ENCODE data around the gene ADISSP. TPM values are rescaled to one million over a fixed set of nuclear protein-coding genes. Genes with fewer than 3 reads are reported as not detected.
A peak's percentile ranks its signal among the peaks of the same experiment; 100 is the strongest.
"Not testable (repeated sequence)": the region's sequence is repeated elsewhere in the genome, so short reads cannot be mapped to it uniquely, and the experiment has no call there.

The ADISSP gene
- total RNA-seq, 1 donor, result 15.5 TPM

DNA sequence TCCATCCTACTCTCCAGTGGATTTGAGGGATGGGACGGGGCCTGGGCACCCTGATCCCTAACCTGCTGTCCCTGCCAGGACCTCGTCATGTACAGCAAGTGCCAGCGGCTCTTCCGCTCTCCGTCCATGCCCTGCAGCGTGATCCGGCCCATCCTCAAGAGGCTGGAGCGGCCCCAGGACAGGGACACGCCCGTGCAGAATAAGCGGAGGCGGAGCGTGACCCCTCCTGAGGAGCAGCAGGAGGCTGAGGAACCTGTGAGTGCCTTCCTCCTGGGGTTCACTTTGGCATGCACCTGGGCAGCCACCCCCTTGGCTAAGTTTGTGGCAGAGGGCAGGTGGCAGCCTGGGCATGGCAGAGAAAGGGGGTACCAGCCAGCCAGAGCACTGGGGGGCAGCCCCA lies 34.3 kb upstream of the ADISSP start:
- Histone ChIP-seq H3K9me3 (ENCODE audit: low read depth, low read length) (no peaks in the 10 kb centered on the region), H3K27me3 (ENCODE audit: insufficient read depth, low read length) (no peaks in the 10 kb centered on the region), H3K4me3 (ENCODE audit: low read length) (no peak overlapping the region), H3K4me1 (ENCODE audit: insufficient read depth, low read length) (peaks cover 100% of the 10 kb centered on the region)

DNA sequence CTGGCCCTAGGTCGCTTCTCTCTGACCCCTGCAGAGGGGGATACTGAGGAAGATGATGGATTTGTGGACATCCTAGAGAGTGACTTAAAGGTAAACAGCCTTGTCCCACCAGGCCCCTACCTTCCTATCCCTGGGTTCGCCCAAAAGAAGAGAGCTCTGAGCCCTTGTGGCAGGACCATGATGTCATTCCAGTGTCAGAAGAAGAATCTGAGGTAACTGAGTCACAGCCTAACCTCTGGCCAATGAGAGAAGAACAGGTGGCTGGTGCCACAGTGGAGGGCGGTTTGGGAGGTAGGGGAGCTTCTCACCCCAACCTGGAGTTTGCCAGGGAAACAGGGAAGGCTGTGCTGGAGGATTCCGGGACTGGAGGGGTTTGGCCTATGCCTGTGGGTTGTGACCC lies 33.7 kb upstream of the ADISSP start:
- Histone ChIP-seq H3K4me1 (ENCODE audit: insufficient read depth, low read length) (peaks cover 100% of the 10 kb centered on the region), H3K27me3 (ENCODE audit: insufficient read depth, low read length) (no peaks in the 10 kb centered on the region), H3K9me3 (ENCODE audit: low read depth, low read length) (no peaks in the 10 kb centered on the region), H3K4me3 (ENCODE audit: low read length) (no peak overlapping the region)

DNA sequence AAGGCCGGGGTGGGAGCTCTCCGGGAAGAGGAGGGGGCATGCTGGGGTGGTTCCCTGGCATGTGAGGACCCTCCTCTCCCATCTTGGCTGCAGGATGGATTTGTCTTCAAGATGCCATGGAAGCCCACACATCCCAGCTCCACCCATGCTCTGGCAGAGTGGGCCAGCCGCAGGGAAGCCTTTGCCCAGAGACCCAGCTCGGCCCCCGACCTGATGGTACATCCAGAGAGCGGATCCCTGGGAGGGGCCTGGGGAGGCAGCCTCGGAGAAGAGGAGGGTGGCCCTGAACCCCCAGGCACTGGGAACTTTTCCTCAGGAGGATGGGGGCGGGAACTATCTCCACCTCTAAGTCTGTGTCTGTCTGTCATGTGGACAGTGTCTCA lies 33.3 kb upstream of the ADISSP start:
- Histone ChIP-seq H3K4me1 (ENCODE audit: insufficient read depth, low read length) (peaks cover 96% of the 10 kb centered on the region), H3K4me3 (ENCODE audit: low read length) (no peak overlapping the region), H3K27me3 (ENCODE audit: insufficient read depth, low read length) (no peaks in the 10 kb centered on the region), H3K9me3 (ENCODE audit: low read depth, low read length) (no peaks in the 10 kb centered on the region)

DNA sequence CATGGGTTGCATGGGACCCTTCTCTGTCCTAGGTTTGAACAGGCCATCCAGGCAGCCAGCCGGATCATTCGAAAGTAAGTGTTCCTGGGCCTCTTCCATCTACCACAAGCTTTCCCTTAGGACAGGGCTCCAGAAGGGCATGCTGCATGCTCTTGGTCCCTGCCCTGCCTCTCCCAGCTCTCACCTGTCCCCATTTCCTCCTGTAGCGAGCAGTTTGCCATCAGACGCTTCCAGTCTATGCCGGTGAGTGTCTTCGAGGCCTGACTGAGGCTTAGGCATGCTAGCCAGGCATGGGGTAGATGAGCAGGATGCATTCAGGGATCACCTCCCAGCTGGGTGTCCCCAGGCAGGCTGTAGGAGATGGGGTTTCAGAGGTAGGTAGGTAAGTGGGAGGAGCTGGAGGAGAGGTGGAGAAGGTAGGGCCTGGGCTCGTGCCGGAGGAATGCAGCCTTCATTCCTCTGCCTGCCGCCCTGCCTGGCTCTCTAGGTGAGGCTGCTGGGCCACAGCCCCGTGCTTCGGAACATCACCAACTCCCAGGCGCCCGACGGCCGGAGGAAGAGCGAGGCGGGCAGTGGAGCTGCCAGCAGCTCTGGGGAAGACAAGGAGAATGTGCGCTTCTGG lies 32.8 kb upstream of the ADISSP start:
- no peaks in the 10 kb centered on the region for H3K9me3 ChIP-seq (ENCODE audit: low read depth, low read length)
- no peaks in the 10 kb centered on the region for H3K27me3 ChIP-seq (ENCODE audit: insufficient read depth, low read length)
- peaks cover 96% of the 10 kb centered on the region for H3K4me1 ChIP-seq (ENCODE audit: insufficient read depth, low read length)
- H3K4me3 ChIP-seq (ENCODE audit: low read length), result no peak overlapping the region

DNA sequence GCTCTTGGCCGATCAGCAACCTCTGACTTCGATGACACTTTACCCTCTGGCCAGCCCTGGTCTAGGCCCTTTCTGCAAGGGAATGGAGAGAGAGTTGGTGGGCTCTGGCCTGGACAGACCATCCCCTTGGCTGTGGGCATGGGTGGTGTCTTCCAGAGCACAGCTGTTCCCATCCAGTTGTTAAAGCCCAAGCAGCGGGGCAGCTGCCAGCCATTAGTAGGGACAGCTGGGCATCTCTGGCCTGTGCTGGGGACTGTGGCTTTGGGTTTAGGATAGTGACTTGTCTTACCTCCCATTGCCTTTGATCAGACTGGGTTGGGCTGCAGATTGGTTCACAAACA lies 31.3 kb upstream of the ADISSP start:
- no peak overlapping the region for H3K4me3 ChIP-seq (ENCODE audit: low read length)
- H3K4me1 ChIP-seq (ENCODE audit: insufficient read depth, low read length), result peaks cover 87% of the 10 kb centered on the region
- H3K9me3 ChIP-seq (ENCODE audit: low read depth, low read length), result no peaks in the 10 kb centered on the region
- H3K27me3 ChIP-seq (ENCODE audit: insufficient read depth, low read length), result no peaks in the 10 kb centered on the region

DNA sequence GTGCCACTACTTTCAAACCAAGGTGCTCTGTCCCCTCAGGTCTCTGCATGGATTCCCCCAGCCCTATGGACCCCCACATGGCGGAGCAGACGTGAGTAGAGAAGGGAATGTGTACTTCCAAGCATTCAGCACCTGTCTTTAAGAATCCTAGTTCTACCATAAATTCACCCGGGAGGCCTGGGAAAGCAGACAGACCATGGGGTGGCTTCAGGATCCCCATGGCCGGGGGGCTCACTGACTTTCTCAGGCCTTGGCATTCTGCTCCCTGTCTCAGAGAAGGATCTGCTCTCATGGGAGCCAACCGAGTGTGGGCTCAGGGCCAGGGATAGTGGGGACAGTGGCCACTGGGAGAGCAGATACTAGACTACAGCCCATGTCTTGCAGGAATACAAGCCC lies 30.8 kb upstream of the ADISSP start:
- Histone ChIP-seq H3K4me3 (ENCODE audit: low read length) (no peak overlapping the region), H3K4me1 (ENCODE audit: insufficient read depth, low read length) (peaks cover 82% of the 10 kb centered on the region), H3K9me3 (ENCODE audit: low read depth, low read length) (no peaks in the 10 kb centered on the region), H3K27me3 (ENCODE audit: insufficient read depth, low read length) (no peaks in the 10 kb centered on the region)

DNA sequence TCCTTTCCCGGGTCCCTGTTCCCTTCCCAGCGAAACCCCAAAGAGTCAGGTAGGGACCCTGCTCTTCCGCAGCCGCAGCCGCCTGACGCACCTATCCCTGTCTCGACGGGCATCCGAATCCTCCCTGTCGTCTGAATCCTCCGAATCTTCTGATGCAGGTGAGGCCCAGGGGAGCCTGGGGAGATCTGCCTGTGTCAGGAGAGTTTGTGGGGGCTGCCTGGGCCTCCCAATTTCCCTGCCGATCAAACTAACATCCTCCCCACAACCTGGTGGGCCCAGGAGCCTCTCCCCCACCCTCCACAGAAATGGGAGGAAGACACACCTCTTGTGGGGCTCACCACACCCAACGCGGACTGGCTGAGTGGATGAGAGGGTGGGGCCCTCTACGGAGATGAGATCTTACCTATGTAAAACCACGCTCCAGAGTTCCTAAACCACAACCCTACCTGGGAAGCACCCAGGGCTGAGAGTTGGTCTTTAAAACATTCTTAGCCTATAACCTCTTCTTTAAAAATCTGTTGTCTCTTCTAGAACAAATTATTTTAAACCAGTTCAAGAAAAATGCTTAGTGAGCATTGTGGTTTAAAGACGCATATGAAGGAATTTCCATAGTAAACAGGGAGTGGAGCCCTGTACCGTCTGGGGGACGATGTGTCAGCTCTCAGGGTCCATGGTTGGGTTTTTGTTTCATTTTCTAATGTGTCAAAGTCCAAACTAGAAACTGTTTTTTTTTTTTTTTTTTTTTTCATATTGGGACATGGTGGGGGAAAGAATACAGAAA lies 30.2 kb upstream of the ADISSP start:
- peak overlapping the region; percentile 51 for H3K4me3 ChIP-seq (ENCODE audit: low read length)
- H3K9me3 ChIP-seq (ENCODE audit: low read depth, low read length), result no peaks in the 10 kb centered on the region
- no peaks in the 10 kb centered on the region for H3K27me3 ChIP-seq (ENCODE audit: insufficient read depth, low read length)
- peaks cover 76% of the 10 kb centered on the region for H3K4me1 ChIP-seq (ENCODE audit: insufficient read depth, low read length)

DNA sequence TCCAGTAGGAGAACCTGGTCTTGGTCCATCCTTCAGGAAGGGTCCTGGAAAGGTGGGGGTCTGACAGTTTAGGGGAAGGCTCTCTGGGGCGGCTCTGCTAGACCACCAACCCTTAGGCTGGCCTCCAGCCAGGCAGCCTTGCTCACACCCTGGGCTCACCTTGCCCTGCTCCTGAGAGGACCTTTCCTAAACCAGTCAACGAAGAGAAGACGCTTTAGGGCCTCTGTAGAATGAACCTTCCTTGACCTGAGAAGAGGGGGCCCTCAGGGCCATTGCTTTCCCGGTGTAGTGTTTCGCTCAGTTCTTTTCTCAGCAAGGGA lies 29.6 kb upstream of the ADISSP start:
- Histone ChIP-seq H3K4me3 (ENCODE audit: low read length) (peak overlapping the region; percentile 51), H3K4me1 (ENCODE audit: insufficient read depth, low read length) (peaks cover 70% of the 10 kb centered on the region)

DNA sequence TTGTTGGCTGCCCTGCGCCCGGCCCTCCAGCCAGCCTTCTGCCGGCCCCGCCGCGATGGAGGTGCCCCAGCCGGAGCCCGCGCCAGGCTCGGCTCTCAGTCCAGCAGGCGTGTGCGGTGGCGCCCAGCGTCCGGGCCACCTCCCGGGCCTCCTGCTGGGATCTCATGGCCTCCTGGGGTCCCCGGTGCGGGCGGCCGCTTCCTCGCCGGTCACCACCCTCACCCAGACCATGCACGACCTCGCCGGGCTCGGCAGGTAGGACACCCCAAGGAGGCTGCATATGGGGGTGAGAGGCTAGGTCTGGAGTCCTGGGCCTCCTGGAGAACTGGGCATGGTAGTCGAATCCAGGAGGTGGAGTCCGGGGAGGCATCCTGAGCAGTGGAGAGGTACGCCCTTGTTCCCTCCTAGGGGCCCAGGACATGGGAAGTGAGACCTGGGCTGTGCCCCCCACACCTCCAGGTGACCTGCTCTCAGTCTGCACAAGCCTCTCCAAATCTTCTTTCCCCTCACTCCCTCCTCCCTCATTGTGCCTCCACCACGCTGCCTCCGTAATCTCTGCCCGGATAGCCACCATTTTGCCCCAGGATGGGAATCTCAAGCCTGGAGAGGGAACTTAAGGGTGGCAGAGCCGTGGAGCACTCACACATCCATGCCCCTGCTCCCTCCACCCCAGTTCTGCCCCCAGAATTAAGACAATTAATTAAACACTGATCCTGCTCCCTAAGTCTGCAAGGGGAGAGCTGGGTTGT lies 29.1 kb upstream of the ADISSP start:
- Histone ChIP-seq H3K4me1 (ENCODE audit: insufficient read depth, low read length) (peaks cover 64% of the 10 kb centered on the region), H3K9me3 (ENCODE audit: low read depth, low read length) (no peaks in the 10 kb centered on the region), H3K4me3 (ENCODE audit: low read length) (peak overlapping the region; percentile 51), H3K27me3 (ENCODE audit: insufficient read depth, low read length) (no peaks in the 10 kb centered on the region)

More for the DNA sequence above, 29.6 kb upstream of the ADISSP start:
- no peaks in the 10 kb centered on the region for H3K9me3 ChIP-seq (ENCODE audit: low read depth, low read length)
- no peaks in the 10 kb centered on the region for H3K27me3 ChIP-seq (ENCODE audit: insufficient read depth, low read length)

DNA sequence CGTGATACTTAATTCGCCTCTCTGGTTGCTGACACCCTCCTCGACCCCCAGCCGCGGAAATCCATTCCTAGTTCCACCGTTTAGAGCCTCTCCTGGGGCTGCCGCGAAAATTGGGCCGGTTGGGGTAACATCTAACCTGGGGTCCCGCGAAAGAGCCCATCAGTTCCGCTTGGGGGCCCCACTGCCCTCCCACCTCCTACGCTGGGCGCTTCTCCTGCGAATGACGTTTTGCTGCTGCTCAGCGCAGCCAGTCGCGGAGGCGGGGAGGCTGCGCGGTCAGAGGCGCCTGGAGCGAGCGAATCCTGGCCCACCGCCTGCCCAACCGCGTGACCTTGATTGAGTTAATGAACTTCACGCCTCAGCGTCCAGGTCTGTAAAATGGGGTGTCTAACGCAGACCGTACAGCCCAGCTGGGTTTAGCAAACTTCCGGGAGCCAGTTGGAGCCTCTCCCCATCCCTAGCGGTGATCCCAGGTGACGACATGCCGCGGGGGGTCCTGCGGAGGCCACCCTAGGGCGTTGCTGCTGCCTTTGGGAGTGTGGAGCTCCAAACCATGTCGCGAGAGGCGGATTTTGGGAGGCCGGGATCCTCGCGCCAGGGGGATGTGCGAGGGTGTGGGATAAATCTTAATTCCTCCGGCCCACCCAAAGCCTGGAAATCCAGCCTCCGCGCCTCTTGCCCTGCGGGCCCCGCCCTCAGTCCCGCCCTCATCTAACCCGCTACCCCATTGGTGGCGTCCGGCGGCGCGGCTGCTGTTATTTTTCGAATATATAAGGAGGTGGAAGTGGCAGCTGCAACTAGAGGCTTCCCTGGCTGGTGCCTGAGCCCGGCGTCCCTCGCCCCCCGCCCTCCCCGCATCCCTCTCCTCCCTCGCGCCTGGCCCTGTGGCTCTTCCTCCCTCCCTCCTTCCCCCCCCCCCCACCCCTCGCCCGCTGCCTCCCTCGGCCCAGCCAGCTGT lies 28.2 kb upstream of the ADISSP start, which contains the start of gene CDC25B:
TSS of gene CDC25B (plus strand) at position 800 of the 958 bp plus-strand sequence. CDS start 222 bp downstream, outside the sequence.
- H3K4me3 ChIP-seq (ENCODE audit: low read length), result peak within 1 kb of the TSS; percentile 76
- peaks cover 56% of the 10 kb centered on the region for H3K4me1 ChIP-seq (ENCODE audit: insufficient read depth, low read length)

DNA sequence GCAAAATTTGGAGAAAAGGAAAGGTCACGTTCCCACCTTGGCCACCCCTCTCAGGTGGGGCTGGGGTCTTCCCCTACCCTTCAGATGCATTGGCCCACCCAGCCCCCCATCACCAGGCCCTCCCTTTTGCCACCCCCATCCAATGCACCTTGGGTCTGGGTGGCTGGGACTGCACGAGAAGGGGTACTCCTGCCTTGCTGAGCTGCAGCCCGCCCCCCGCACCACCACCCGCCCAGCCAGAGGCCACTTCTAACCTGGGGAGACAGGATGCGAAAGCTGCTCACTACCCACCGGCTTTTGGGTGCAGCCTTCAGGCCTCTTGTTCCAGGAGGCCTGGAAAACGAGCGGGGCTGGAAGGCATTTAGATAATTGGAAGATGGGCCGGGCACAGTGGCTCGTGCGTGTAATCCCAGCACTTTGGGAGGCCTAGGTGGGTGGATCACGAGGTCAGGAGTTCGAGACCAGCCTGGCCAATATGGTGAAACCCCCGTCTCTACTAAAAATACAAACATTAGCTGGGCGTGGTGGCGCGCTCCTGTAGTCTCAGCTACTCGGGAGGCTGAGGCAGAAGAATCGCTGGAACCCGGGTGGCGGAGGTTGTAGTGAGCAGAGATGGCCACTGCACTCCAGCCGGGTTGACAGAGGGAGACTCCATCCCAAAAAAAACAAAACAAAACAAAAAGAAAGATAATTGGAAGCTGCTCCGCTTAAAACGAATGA lies 27.3 kb upstream of the ADISSP start:
- H3K9me3 ChIP-seq (ENCODE audit: low read depth, low read length), result no peaks in the 10 kb centered on the region
- no peaks in the 10 kb centered on the region for H3K27me3 ChIP-seq (ENCODE audit: insufficient read depth, low read length)
- H3K4me3 ChIP-seq (ENCODE audit: low read length), result peak overlapping the region; percentile 76
- peaks cover 47% of the 10 kb centered on the region for H3K4me1 ChIP-seq (ENCODE audit: insufficient read depth, low read length)

More for the DNA sequence above, 28.2 kb upstream of the ADISSP start, which contains the start of gene CDC25B:
- Histone ChIP-seq H3K27me3 (ENCODE audit: insufficient read depth, low read length) (no peaks in the 10 kb centered on the region), H3K9me3 (ENCODE audit: low read depth, low read length) (no peaks in the 10 kb centered on the region)

DNA sequence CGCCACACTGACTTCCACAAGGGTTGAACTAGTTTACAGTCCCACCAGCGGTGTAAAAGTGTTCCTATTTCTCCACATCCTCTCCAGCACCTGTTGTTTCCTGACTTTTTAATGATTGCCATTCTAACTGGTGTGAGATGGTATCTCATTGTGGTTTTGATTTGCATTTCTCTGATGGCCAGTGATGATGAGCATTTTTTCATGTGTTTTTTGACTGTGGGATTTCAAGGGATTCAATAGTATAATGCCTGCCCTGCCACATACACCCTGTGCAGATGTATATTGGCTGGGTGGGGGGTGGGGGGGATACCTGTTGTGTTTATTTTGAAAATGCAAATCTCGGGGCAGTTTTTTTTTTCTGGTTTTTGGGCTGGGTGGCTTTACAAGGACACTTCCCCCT lies 26.6 kb upstream of the ADISSP start:
- not testable (repeated sequence) for H3K4me3 ChIP-seq (ENCODE audit: low read length); H3K9me3 ChIP-seq (ENCODE audit: low read depth, low read length); H3K27me3 ChIP-seq (ENCODE audit: insufficient read depth, low read length)
- H3K4me1 ChIP-seq (ENCODE audit: insufficient read depth, low read length), result peaks cover 40% of the 10 kb centered on the region

DNA sequence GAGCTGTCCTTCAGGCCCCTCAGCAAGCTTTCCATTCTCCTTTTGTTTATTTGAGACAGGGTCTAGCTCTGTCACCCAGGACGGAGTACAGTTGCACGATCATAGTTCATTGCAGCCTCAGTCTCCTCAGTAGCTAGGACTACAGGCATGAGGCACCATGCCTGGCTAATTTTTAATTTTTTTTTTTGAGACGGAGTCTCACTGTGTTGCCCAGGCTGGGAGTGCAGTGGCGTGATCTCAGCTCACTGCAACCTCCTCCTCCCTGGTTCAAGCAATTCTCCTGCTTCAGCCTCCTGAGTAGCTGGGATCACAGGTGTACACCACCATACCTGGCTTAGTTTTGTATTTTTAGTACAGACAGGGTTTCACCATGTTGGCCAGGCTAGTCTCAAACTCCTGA lies 21.6 kb upstream of the ADISSP start:
- H3K9me3 ChIP-seq (ENCODE audit: low read depth, low read length); H3K4me3 ChIP-seq (ENCODE audit: low read length); H3K27me3 ChIP-seq (ENCODE audit: insufficient read depth, low read length): not testable (repeated sequence)
- H3K4me1 ChIP-seq (ENCODE audit: insufficient read depth, low read length), result peaks cover 33% of the 10 kb centered on the region

DNA sequence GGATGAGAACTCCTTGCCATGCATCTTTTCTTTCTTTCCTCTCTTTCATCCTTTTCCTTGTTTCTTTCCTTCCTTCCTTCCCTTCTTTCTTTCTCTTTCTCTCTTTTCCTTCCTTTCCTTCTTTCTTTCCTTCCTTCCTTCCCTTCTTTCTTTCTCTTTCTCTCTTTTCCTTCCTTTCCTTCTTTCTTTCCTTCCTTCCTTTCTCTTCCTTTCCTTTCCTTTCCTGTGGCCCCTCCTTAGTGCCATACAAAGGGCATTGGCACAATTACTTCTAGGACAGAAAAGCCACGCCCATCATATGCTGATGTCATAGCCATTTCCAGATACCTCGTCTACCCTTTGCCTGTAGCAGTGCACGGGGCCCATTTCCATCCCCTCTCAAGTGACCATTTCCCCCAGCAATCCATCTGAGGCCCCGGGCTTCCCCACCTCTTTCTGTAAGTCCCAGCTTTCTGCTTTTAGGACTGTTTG lies 21.2 kb upstream of the ADISSP start:
- H3K27me3 ChIP-seq (ENCODE audit: insufficient read depth, low read length), result no peaks in the 10 kb centered on the region

More for the DNA sequence above, 21.2 kb upstream of the ADISSP start:
- no peak overlapping the region for H3K4me3 ChIP-seq (ENCODE audit: low read length)
- H3K4me1 ChIP-seq (ENCODE audit: insufficient read depth, low read length), result peaks cover 33% of the 10 kb centered on the region
- no peaks in the 10 kb centered on the region for H3K9me3 ChIP-seq (ENCODE audit: low read depth, low read length)

Data from mononuclear cell (primary cell).